Activated CD4-positive, alpha-beta T cell treated with anti-CD3 and anti-CD28 coated beads for 48 hours (primary cell): ENCODE results near the gene IL11.
A peak's percentile ranks its signal among the peaks of the same experiment; 100 is the strongest.

Experiments
- DNase-seq: peaks from one replicate; pipeline ENCODE4 v3.0.0-alpha.2; 2020

IL11 gene

GRCh38 chr19:55390461-55390880 is 20.2 kb upstream of the IL11 start:
- no peak for DNase-seq

GRCh38 chr19:55389386-55390317 is 19.4 kb upstream of the IL11 start:
- DNase-seq: no peak

- DNase-seq: no peak
Measured at GRCh38 chr19:55387736-55388497, 17.7 kb upstream of the IL11 start.

- DNase-seq: no peak
Measured at GRCh38 chr19:55386493-55386971, 16.3 kb upstream of the IL11 start.

- peak; percentile 99 for DNase-seq
Measured at GRCh38 chr19:55385724-55386492, 15.6 kb upstream of the IL11 start, which contains the start of gene RPL28. Gene RPL28 (plus strand): TSS chr19:55385932. CDS start chr19:55386358, 426 bp downstream.

- peak; percentile 98 for DNase-seq
Measured at GRCh38 chr19:55384920-55385723, 14.9 kb upstream of the IL11 start.

- peak; percentile 51 for DNase-seq
Measured at GRCh38 chr19:55384131-55384919, 14.1 kb upstream of the IL11 start, which contains the start of gene TMEM238. Gene TMEM238 (minus strand): TSS chr19:55384292. CDS start chr19:55384259, 33 bp downstream.

GRCh38 chr19:55383279-55384130 is 13.2 kb upstream of the IL11 start:
- DNase-seq: peak; percentile 74

GRCh38 chr19:55382522-55383054 is 12.3 kb upstream of the IL11 start:
- DNase-seq: no peak

GRCh38 chr19:55382013-55382412 is 11.8 kb upstream of the IL11 start:
- DNase-seq: no peak

- no peak for DNase-seq
Measured at GRCh38 chr19:55379174-55379573, 8.9 kb upstream of the IL11 start.

GRCh38 chr19:55377356-55378131 is 7.3 kb upstream of the IL11 start:
- DNase-seq: no peak

- DNase-seq: no peak
Measured at GRCh38 chr19:55376241-55376933, 6.1 kb upstream of the IL11 start, which contains the start of gene TMEM190. Gene TMEM190 (plus strand): TSS chr19:55376826. CDS start chr19:55376854, 28 bp downstream.

- no peak for DNase-seq
Measured at GRCh38 chr19:55373993-55374757, 3.9 kb upstream of the IL11 start.

GRCh38 chr19:55373306-55373992 is 3.2 kb upstream of the IL11 start:
- DNase-seq: no peak

- DNase-seq: peak; percentile 35
Measured at GRCh38 chr19:55372316-55373081, 2.2 kb upstream of the IL11 start.
